ENCODE measurements around the gene SCCPDH. TPM values are rescaled to one million over a fixed set of nuclear protein-coding genes. Genes with fewer than 3 reads are reported as not detected.
"Not testable (repeated sequence)": the region's sequence is repeated elsewhere in the genome, so short reads cannot be mapped to it uniquely, and the experiment has no call there.

Gene SCCPDH
- total and polyA plus RNA-seq, 2 experiments from 2014 or later, result 44.2 to 44.8 TPM

DNA sequence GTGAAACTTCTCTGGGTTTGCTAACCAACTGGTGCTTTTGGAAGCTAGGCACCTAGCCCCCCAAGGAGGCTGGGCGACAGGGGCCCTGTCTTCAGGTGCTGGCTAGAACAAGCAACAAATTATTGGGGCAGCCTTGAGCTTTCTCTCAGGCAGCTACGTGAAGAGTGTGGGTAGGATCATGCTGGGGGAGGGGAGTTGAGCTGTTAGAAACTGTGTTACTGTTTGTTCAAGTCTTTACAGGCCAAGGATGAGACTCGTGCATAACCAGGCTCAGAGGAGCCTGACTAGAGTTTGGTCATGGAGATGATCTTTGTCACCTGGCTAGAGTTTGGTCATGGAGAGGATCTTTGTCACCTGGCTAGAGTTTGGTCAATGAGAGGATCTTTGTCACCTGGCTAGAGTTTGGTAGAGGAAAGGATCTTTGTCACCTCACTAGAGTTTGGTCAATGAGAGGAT is 12.6 kb upstream of the SCCPDH start:
- Histone ChIP-seq H3K4me1 (ENCODE audit: insufficient read depth) (no peaks in the 10 kb centered on the region), H3K9me2 (replicated peaks; ENCODE audit: insufficient read depth) (no peaks in the 10 kb centered on the region), H3K9me3 (ENCODE audit: low read depth) (no peaks in the 10 kb centered on the region), H3K4me3 (no peak overlapping the region), H2AFZ (no peak overlapping the region), H3K27me3 (no peaks in the 10 kb centered on the region), H3K36me3 (replicated peaks; ENCODE audit: insufficient read depth, low read depth) (no peaks in the 10 kb centered on the region), H3K27ac (no peak overlapping the region), H4K20me1 (ENCODE audit: insufficient read depth, poor library complexity, severe bottlenecking) (no peaks in the 10 kb centered on the region), H3K79me2 (no peaks in the 10 kb centered on the region), H3K4me2 (no peak overlapping the region)
- WGBS (ENCODE audit: low lambda C conversion rate, missing lambda C conversion rate), result 75% methylated on average over 3 of the region's 3 CpGs
- no peak for DNase-seq (ENCODE audit: low spot score)
- no peak for TF ChIP-seq EZH2phosphoT487 (IDR thresholded peaks at IDR 0.05; ENCODE audit: low read depth, severe bottlenecking, unreplicated experiment)
- TF ChIP-seq, protein P1, sequence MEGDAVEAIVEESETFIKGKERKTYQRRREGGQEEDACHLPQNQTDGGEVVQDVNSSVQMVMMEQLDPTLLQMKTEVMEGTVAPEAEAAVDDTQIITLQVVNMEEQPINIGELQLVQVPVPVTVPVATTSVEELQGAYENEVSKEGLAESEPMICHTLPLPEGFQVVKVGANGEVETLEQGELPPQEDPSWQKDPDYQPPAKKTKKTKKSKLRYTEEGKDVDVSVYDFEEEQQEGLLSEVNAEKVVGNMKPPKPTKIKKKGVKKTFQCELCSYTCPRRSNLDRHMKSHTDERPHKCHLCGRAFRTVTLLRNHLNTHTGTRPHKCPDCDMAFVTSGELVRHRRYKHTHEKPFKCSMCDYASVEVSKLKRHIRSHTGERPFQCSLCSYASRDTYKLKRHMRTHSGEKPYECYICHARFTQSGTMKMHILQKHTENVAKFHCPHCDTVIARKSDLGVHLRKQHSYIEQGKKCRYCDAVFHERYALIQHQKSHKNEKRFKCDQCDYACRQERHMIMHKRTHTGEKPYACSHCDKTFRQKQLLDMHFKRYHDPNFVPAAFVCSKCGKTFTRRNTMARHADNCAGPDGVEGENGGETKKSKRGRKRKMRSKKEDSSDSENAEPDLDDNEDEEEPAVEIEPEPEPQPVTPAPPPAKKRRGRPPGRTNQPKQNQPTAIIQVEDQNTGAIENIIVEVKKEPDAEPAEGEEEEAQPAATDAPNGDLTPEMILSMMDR (IDR thresholded peaks at IDR 0.05; ENCODE audit: poor library complexity), result no peak
- no peak for TF ChIP-seq EZH2 (IDR thresholded peaks at IDR 0.05; ENCODE audit: borderline replicate concordance)

DNA sequence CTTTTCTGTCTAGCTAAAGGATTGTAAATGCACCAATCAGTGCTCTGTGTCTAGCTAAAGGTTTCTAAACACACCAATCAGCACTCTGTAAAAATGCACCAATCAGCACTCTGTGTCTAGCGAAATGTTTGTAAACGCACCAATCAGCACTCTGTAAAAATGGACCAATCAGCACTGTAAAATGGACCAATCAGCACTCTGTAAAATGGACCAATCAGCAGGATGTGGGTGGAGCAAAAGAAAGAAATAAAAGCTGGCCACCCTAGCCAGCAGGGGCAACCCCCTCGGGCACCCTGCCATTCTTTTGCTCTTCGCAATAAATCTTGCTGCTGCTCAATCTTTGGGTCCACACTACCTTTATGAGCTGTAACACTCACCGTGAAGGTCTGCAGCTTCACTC is 11.8 kb upstream of the SCCPDH start:
- not testable (repeated sequence) for H3K4me1 ChIP-seq (ENCODE audit: insufficient read depth); H3K79me2 ChIP-seq; H3K36me3 ChIP-seq (replicated peaks; ENCODE audit: insufficient read depth, low read depth); H3K4me3 ChIP-seq; H2AFZ ChIP-seq; DNase-seq (ENCODE audit: low spot score); H3K27me3 ChIP-seq; H4K20me1 ChIP-seq (ENCODE audit: insufficient read depth, poor library complexity, severe bottlenecking); H3K4me2 ChIP-seq; H3K9me3 ChIP-seq (ENCODE audit: low read depth); H3K9me2 ChIP-seq (replicated peaks; ENCODE audit: insufficient read depth); H3K27ac ChIP-seq
- WGBS (ENCODE audit: low lambda C conversion rate, missing lambda C conversion rate), result 91% methylated on average over 5 of the region's 5 CpGs

DNA sequence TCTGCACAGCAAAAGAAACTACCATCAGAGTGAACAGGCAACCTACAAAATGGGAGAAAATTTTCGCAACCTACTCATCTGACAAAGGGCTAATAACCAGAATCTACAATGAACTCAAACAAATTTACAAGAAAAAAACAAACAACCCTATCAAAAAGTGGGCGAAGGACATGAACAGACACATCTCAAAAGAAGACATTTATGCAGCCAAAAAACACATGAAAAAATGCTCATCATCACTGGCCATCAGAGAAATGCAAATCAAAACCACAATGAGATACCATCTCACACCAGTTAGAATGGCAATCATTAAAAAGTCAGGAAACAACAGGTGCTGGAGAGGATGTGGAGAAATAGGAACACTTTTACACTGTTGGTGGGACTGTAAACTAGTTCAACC is 4.8 kb upstream of the SCCPDH start:
- 75% methylated on average over 2 of the region's 2 CpGs for WGBS (ENCODE audit: low lambda C conversion rate, missing lambda C conversion rate)
- not testable (repeated sequence) for DNase-seq (ENCODE audit: low spot score); H3K9me2 ChIP-seq (replicated peaks; ENCODE audit: insufficient read depth); H3K4me1 ChIP-seq (ENCODE audit: insufficient read depth); H2AFZ ChIP-seq; H3K27me3 ChIP-seq; H3K36me3 ChIP-seq (replicated peaks; ENCODE audit: insufficient read depth, low read depth); H4K20me1 ChIP-seq (ENCODE audit: insufficient read depth, poor library complexity, severe bottlenecking); H3K27ac ChIP-seq; H3K79me2 ChIP-seq; H3K4me2 ChIP-seq; H3K9me3 ChIP-seq (ENCODE audit: low read depth); H3K4me3 ChIP-seq

DNA sequence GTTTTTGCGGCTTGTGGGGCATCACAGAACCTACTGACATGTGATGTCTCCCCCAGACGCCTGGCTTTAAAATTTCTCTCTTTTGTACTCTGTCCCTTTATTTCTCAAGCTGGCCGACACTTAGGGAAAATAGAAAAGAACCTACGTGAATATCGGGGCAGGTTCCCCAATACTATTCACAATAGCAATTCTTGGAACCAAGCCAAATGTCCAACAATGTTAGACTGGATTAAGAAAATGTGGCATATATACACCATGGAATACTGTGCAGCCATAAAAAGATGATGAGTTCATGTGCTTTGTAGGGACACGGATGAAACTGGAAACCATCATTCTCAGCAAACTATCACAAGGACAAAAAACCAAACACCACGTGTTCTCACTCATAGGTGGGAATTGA is 3.4 kb upstream of the SCCPDH start:
- H3K9me3 ChIP-seq (ENCODE audit: low read depth); H3K4me1 ChIP-seq (ENCODE audit: insufficient read depth); H3K27ac ChIP-seq; H3K4me2 ChIP-seq; H3K36me3 ChIP-seq (replicated peaks; ENCODE audit: insufficient read depth, low read depth); H2AFZ ChIP-seq; DNase-seq (ENCODE audit: low spot score); H4K20me1 ChIP-seq (ENCODE audit: insufficient read depth, poor library complexity, severe bottlenecking); H3K9me2 ChIP-seq (replicated peaks; ENCODE audit: insufficient read depth); H3K27me3 ChIP-seq; H3K4me3 ChIP-seq: not testable (repeated sequence)
- 83% methylated on average over 7 of the region's 7 CpGs for WGBS (ENCODE audit: low lambda C conversion rate, missing lambda C conversion rate)
- peaks cover 12% of the 10 kb centered on the region for H3K79me2 ChIP-seq

DNA sequence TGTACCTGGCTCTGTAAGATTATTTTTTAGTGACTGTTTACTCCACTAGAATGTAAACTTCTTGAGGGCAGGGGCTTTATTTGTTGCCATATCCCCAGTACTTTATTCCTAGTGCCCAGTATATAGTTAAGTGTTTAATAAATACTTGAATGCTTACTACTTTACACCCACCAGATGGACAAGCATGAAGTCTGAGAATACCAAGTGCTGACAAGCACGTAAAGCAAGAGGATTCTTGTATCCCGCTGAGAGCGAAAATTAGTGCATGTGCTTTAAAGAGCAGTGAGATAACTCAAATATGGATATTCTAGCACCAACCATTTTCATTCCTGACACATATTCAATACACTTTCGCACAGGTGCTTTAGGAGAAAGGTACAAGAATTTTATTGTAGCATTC is 1.5 kb upstream of the SCCPDH start:
- Histone ChIP-seq H3K4me2 (no peak overlapping the region), H3K4me3 (no peak overlapping the region), H3K79me2 (peaks cover 30% of the 10 kb centered on the region), H3K9me2 (replicated peaks; ENCODE audit: insufficient read depth) (no peaks in the 10 kb centered on the region), H3K9me3 (ENCODE audit: low read depth) (no peaks in the 10 kb centered on the region), H3K27ac (no peak overlapping the region), H3K27me3 (no peaks in the 10 kb centered on the region), H4K20me1 (ENCODE audit: insufficient read depth, poor library complexity, severe bottlenecking) (no peaks in the 10 kb centered on the region), H3K36me3 (replicated peaks; ENCODE audit: insufficient read depth, low read depth) (no peaks in the 10 kb centered on the region), H3K4me1 (ENCODE audit: insufficient read depth) (no peaks in the 10 kb centered on the region), H2AFZ (no peak overlapping the region)
- TF ChIP-seq EZH2 (IDR thresholded peaks at IDR 0.05; ENCODE audit: borderline replicate concordance), result no peak
- no peak for TF ChIP-seq EZH2phosphoT487 (IDR thresholded peaks at IDR 0.05; ENCODE audit: low read depth, severe bottlenecking, unreplicated experiment)
- TF ChIP-seq, protein P1 (IDR thresholded peaks at IDR 0.05; ENCODE audit: poor library complexity), result no peak
- 98% methylated on average over 4 of the region's 4 CpGs for WGBS (ENCODE audit: low lambda C conversion rate, missing lambda C conversion rate)
- no peak for DNase-seq (ENCODE audit: low spot score)

All from hepatocyte (in vitro differentiated cells).